Heart left ventricle (tissue), 16 donors: ENCODE data around the gene DCAF15. TPM values are rescaled to one million over a fixed set of nuclear protein-coding genes. Genes with fewer than 3 reads are reported as not detected.

ENCODE experiments used
- ATAC-seq, 4 donors: fragments of 200-7000 bp; cut with Tn5 transposase; one replicate each; pipeline ENCODE4 v1.9.1; 2020 to 2022; ENCODE audit warnings: moderate library complexity in 4 of 4, mild to moderate bottlenecking in 3 of 4, moderate number of reproducible peaks in 1 of 4
- DNase-seq, 5 donors: peaks; one replicate each; pipeline ENCODE4 v3.0.0-alpha.2; 2020
- H3K27ac ChIP-seq, 12 donors: fragments of 200-600 bp; sonication (generic) in 4 of 12; one replicate each; pipeline versions ENCODE4 v1.5.0 to v1.8.0; 2016 to 2022; ENCODE audit warnings: mild to moderate bottlenecking in 2 of 12
- H3K27me3 ChIP-seq, 9 donors: fragments of 200-600 bp; sonication (generic) in 2 of 9; one replicate each; pipeline versions ENCODE4 v1.5.1 to v1.8.0; 2016 to 2022; ENCODE audit warnings: mild to moderate bottlenecking in 3 of 9
- H3K36me3 ChIP-seq, 9 donors: fragments of 200-600 bp; sonication (generic) in 2 of 9; one replicate each; pipeline versions ENCODE4 v1.5.0 to v1.8.0; 2018 to 2022; ENCODE audit warnings: mild to moderate bottlenecking in 2 of 9
- H3K4me1 ChIP-seq, 12 donors: fragments of 200-600 bp; sonication (generic) in 4 of 12; one replicate each; pipeline versions ENCODE4 v1.5.0 to v1.8.0; 2016 to 2022; ENCODE audit warnings: mild to moderate bottlenecking in 3 of 12
- H3K4me3 ChIP-seq, 12 donors: fragments of 200-600 bp; sonication (generic) in 4 of 12; one replicate each; pipeline versions ENCODE4 v1.5.0 to v1.8.0; 2017 to 2022; ENCODE audit warnings: mild to moderate bottlenecking in 9 of 12, moderate library complexity in 4 of 12
- H3K9me3 ChIP-seq, 12 donors: fragments of 200-600 bp; sonication (generic) in 4 of 12; one replicate each; pipeline versions ENCODE4 v1.5.0 to v1.8.0; 2016 to 2022; ENCODE audit warnings: mild to moderate bottlenecking in 1 of 12
- CTCF ChIP-seq, 12 donors: fragments of 200-600 bp; sonication (generic) in 4 of 12; IDR thresholded peaks; one replicate each; pipeline versions ENCODE4 v1.5.0 to v1.8.0; 2018 to 2022; ENCODE audit warnings: antibody characterized with exemption in 12 of 12, mild to moderate bottlenecking in 5 of 12
- POLR2A ChIP-seq, 2 donors: fragments of 450-650 bp; IDR thresholded peaks; one replicate each; pipeline ENCODE4 v1.6.1; 2017; ENCODE audit warnings: antibody characterized with exemption in 2 of 2, mild to moderate bottlenecking in 2 of 2, moderate library complexity in 2 of 2
- WGBS, 4 donors: extraction: QIAGEN DNeasy Blood & Tissue Kit in 2 of 4; methylation state at CpG; one replicate each; pipeline versions ENCODE4 v1.1.5 to v1.1.7; 2013 to 2018; 5-methylcytosine and 5-hydroxymethylcytosine counted together
- intact Hi-C, 10 donors: fragments of 100-400 bp; cut with DNase I; formaldehyde crosslinking; loops; one replicate each; pipeline versions ENCODE4 v1.11.1 to v1.14.2; 2022
- long read RNA-seq, 3 donors: library from polyadenylated mRNA; unstranded; transcript quantifications; one replicate each; pipeline ENCODE4 v2.0.0, GENCODE V29; 2020 to 2021
- polyA plus RNA-seq, 2 donors: library from polyadenylated mRNA; stranded (reverse); fragments of 200-250 nt; gene quantifications; one replicate each; pipeline ENCODE4 v1.2.3, GENCODE V29; 2013
- total RNA-seq, 9 donors: library from RNA; depleted of rRNA in 2 of 9; stranded (reverse); fragments of >200 nt in 2 of 9; fragmentation: NEBNext Ultra II Directional in 3 of 9; extraction: Animal tissue kit (Norgen Biotek cat#: 25700) in 3 of 9; gene quantifications; one replicate each; pipeline versions ENCODE4 v1.1.0 to v1.2.4, GENCODE V29; 2016 to 2023
- donor health status: ischemic (EF 13 %, LVEDD 7.1; RV severe dilation, severe dysfunction).
- donor health status: healthy with polysubstance abuse.
- donor health status: DM: no; HTN: yes; CAD: no.
- donor health status: DM: no; HTN: no; CAD: no.
- donor health status: ischemic (EF 25% LVEDD 6.9; RV normal size, moderate dysfunction).
- donor health status: ischemic (EF 25% LVEDD 5.7; RV mildly dilated, moderate dysfunction).
- donor health status: healthy.
- donor health status: DM: yes; HTN: yes; CAD: no.
- donor health status: ischemic (EF 35%, LVEDD 5.7; RV mildly dilated, moderate dysfunction).
- donor health status: nonischemic (EF 11% LVEDD 7.7; RV severe dilation, severe dysfunction).
- donor health status: DM: yes; HTN: yes; CAD: no.
- donor health status: PGD.
- donor health status: ischemic (EF 29% LVEDD 5.4; RV normal size, mild dysfunction).
- donor health status: nonischemic (EF 23%, LVEDD 6.1; RV moderate dilation, normal function).

Gene DCAF15, protein sequence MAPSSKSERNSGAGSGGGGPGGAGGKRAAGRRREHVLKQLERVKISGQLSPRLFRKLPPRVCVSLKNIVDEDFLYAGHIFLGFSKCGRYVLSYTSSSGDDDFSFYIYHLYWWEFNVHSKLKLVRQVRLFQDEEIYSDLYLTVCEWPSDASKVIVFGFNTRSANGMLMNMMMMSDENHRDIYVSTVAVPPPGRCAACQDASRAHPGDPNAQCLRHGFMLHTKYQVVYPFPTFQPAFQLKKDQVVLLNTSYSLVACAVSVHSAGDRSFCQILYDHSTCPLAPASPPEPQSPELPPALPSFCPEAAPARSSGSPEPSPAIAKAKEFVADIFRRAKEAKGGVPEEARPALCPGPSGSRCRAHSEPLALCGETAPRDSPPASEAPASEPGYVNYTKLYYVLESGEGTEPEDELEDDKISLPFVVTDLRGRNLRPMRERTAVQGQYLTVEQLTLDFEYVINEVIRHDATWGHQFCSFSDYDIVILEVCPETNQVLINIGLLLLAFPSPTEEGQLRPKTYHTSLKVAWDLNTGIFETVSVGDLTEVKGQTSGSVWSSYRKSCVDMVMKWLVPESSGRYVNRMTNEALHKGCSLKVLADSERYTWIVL
- 10 to 100 TPM in 8 of 9 donors, 1 to 10 TPM in 1; 8.4 to 21.4 (median 17.6) TPM for total RNA-seq
- polyA plus RNA-seq = 10 to 100 TPM; 24.3 to 25.8 TPM
- long read RNA-seq, donor 1, transcript DCAF15-201 (13 exons, 2,278 nt) = major isoform, 6 of 11 reads
- long read RNA-seq, donor 1, partial matches to known transcripts = 4 of 11 reads
- long read RNA-seq, donor 1, other reads (novel, unspliced or antisense) = 1 of 11 reads
- long read RNA-seq, donor 2, partial matches to known transcripts = 1 of 3 reads
- long read RNA-seq, donor 2, other reads (novel, unspliced or antisense) = 2 of 3 reads
- long read RNA-seq, donor 3, transcript DCAF15-201 (13 exons, 2,278 nt) = major isoform, 7 of 13 reads
- long read RNA-seq, donor 3, partial matches to known transcripts = 2 of 13 reads
- long read RNA-seq, donor 3, other reads (novel, unspliced or antisense) = 4 of 13 reads

GRCh38 chr19:13952154-13952930 is at the start of gene DCAF15:
Gene DCAF15, plus strand, starts transcription at chr19:13952509. Its CDS starts 4 bp downstream, at chr19:13952513.
- WGBS, 4 donors = 0 to 2% (median 1%) methylated on average over 53 to 65 of the region's 65 CpGs
- intact Hi-C loops = loop anchor here in 8 of 10 donors (1.0 to 10.0 kb wide), 12 partner anchors 24 to 122 kb away; partner anchors contain the start of genes RFX1 (in 6 of the 8), BRME1 (in 1 of the 8), CC2D1A (in 1 of the 8) and MISP3 (in 1 of the 8)
- H3K9me3 ChIP-seq = no peaks in the 10 kb centered on the region
- peak within 1 kb of the TSS; percentile 65 to 90 (median 81) for H3K27ac ChIP-seq
- H3K4me1 ChIP-seq = peaks cover 5 to 30% (median 15%) of the 10 kb centered on the region in 12 donors
- DNase-seq (peak; percentile 99 to 100 (median 100)), ATAC-seq (peak; percentile 99)
- H3K36me3 ChIP-seq = peaks cover 0 to 34% (median 30%) of the 10 kb centered on the region in 9 donors
- no peak for TF ChIP-seq CTCF (IDR thresholded peaks at IDR 0.05)
- peak in 1 of 2 donors; percentile 54 for TF ChIP-seq POLR2A (IDR thresholded peaks at IDR 0.05)
- H3K4me3 ChIP-seq = peak within 1 kb of the TSS; percentile 55 to 92 (median 76)
- no peaks in the 10 kb centered on the region for H3K27me3 ChIP-seq

- H3K36me3 ChIP-seq = no peaks in the 10 kb centered on the region
- DNase-seq = no peak
- no peaks in the 10 kb centered on the region for H3K27me3 ChIP-seq
- TF ChIP-seq POLR2A (IDR thresholded peaks at IDR 0.05) (no peak), CTCF (IDR thresholded peaks at IDR 0.05) (peak in 9 of 12 donors; percentile 6 to 48 (median 18))
- intact Hi-C loops = loop anchor here in 1 of 10 donors (5.0 kb wide), 1 partner anchor 49 kb away; the partner anchor contains the start of gene DCAF15
- H3K27ac ChIP-seq = no peak overlapping the region
- 60 to 81% (median 72%) methylated on average over 2 to 4 of the region's 4 CpGs for WGBS, 4 donors
- ATAC-seq = no peak
- H3K4me1 ChIP-seq = peaks cover 0 to 19% (median 14%) of the 10 kb centered on the region in 12 donors
- H3K9me3 ChIP-seq = no peaks in the 10 kb centered on the region
- H3K4me3 ChIP-seq = no peak overlapping the region
Observed at GRCh38 chr19:13902993-13903555, 49.2 kb upstream of the DCAF15 start.

DNA sequence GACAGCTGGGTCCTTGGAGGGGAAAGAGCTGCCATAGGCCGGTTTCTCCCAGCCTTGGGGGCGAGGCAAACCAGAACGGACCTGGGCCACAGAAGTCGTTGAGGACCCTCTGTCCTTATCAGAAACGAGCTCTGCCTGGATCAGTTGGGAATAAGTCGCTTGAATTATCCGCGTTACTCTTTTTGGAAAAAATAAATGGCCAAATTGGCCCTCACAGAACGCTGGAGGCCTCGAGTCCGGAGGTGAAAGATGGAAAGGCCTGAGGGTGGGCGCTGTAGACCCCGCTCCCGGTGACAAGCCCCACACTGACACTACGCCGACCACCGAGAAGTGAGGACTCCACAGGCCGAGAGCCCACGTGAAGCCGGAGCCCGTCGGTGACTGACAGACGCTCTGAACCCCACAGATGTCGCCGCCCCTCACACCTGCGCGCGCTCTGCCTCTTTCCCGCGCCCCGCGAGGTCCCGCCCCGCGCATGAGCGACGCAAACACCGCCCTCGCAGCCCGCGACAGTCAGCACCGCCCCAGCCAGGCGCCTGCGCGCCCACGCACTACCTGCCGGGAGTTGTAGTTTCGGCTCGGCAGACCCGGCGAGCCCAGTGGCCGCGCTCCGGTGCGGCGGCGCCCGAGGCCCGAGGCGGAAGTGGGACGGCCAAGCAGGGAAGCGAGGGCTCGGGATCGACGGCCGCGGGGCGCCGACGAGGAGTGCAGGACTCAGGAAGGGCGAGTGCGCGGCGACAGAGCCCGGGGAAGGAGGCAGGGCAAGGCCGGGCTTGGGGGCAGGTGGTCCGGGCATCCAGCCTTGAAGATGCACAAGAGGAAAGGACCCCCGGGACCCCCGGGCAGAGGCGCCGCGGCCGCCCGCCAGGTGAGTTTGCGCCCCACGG is 46.4 kb upstream of the DCAF15 start, which contains the start of the genes BRME1 and CC2D1A:
TSS of gene BRME1 (minus strand) at position 484 of the 887 bp plus-strand sequence. CDS start 1,225 bp downstream, outside the sequence.
TSS of gene CC2D1A (plus strand) at position 568 of the 887 bp plus-strand sequence. CDS start at position 809, 241 bp downstream.
- 4 to 14% (median 9%) methylated on average over 29 to 86 of the region's 86 CpGs for WGBS, 4 donors
- TF ChIP-seq POLR2A (IDR thresholded peaks at IDR 0.05) = peak in 1 of 2 donors; percentile 67
- TF ChIP-seq CTCF (IDR thresholded peaks at IDR 0.05) = peak in 1 of 12 donors; percentile 5
- DNase-seq (peak; percentile 93 to 97 (median 95)), ATAC-seq (peak; percentile 96 to 100 (median 99))
- H3K27me3 ChIP-seq = no peaks in the 10 kb centered on the region
- intact Hi-C loops = loop anchor here in 2 of 10 donors (1.0 to 5.0 kb wide), 2 partner anchors 45 to 46 kb away; partner anchors contain the start of gene DCAF15 (in 1 of the 2)
- peak within 1 kb of the TSS in 11 of 12 donors; percentile 17 to 83 (median 67) for H3K27ac ChIP-seq
- no peaks in the 10 kb centered on the region for H3K9me3 ChIP-seq
- H3K4me1 ChIP-seq = peaks cover 0 to 19% (median 14%) of the 10 kb centered on the region in 12 donors
- H3K36me3 ChIP-seq = peaks cover 0 to 17% (median 6%) of the 10 kb centered on the region in 9 donors
- peak within 1 kb of the TSS; percentile 63 to 98 (median 83) for H3K4me3 ChIP-seq
